ENCODE data around the gene PC. TPM values are rescaled to one million over a fixed set of nuclear protein-coding genes. Genes with fewer than 3 reads are reported as not detected.

The PC gene
- total and polyA plus RNA-seq, 9 of the 15 experiments (the other 6 are each of a cell fraction or from before 2014, with no cell fraction given): 0.94 to 38.0 (median 8.7) TPM

DNA sequence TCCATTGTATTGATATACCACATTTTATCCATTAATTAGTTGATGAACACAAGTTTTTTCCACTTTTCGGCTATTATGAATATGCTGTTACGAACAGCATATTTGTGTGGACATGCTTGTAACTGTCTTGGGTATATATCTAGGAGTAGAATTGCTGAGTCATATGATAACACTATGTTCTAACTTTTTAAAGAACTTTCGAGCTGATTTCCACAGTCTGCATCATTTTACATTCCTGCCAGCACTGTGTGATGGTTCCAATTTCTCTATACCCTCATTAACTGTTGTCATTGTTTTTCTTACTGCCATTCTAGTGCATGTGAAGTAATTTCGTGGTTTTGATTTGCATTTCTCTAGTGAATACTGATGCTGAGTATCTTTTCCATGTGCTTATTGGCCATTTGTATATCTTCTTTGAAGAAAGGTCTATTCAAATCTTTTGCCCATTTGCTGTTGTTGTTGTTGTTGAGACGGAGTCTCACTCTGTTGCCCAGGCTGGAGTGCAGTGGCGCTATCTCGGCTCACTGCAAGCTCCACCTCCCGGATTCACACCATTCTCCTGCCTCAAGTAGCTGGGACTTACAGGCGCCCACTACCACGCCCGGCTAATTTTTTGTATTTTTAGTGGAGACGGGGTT, 122.3 kb downstream of the PC start (continued):
- TF ChIP-seq NR2C1 (IDR thresholded peaks at IDR 0.05) (no peak), NR2C1 (tag; IDR thresholded peaks at IDR 0.05) (peak; percentile 22; the same call in 1 of the 2 replicates), COPS2 (conservative IDR thresholded peaks at IDR 0.05) (no peak), L3MBTL2 (IDR thresholded peaks at IDR 0.05) (peak; percentile 65; the same call in 1 of the 2 replicates), ZNF23 (CRISPR knock-in tag; IDR thresholded peaks at IDR 0.05) (no peak), ZNF589 (CRISPR knock-in tag; IDR thresholded peaks at IDR 0.05; ENCODE audit: low read depth) (no peak), DDX20 (tag; IDR thresholded peaks at IDR 0.05; ENCODE audit: low read depth) (no peak), ZNF316 (IDR thresholded peaks at IDR 0.05) (peak; percentile 99), FOXK2 (conservative IDR thresholded peaks at IDR 0.05 in 1 of 2, IDR thresholded peaks at IDR 0.05 in 1 of 2; ENCODE audit: low read depth in 2 of 2) (peak in 1 of 2 experiments; percentile 64; a peak in 2 of 4 replicates), ZNF121 (CRISPR knock-in tag; conservative IDR thresholded peaks at IDR 0.05) (0 out of 2 replicates have a peak, but pooled peaks have one; percentile 6), POLR2AphosphoS2 (IDR thresholded peaks at IDR 0.05; ENCODE audit: low read length) (0 out of 2 replicates have a peak, but pooled peaks have one; percentile 18), NCOA1 (IDR thresholded peaks at IDR 0.05; ENCODE audit: low read depth) (0 out of 2 replicates have a peak, but pooled peaks have one; percentile 26), ZNF77 (CRISPR knock-in tag; IDR thresholded peaks at IDR 0.05) (no peak)
- TF ChIP-seq, protein P1, sequence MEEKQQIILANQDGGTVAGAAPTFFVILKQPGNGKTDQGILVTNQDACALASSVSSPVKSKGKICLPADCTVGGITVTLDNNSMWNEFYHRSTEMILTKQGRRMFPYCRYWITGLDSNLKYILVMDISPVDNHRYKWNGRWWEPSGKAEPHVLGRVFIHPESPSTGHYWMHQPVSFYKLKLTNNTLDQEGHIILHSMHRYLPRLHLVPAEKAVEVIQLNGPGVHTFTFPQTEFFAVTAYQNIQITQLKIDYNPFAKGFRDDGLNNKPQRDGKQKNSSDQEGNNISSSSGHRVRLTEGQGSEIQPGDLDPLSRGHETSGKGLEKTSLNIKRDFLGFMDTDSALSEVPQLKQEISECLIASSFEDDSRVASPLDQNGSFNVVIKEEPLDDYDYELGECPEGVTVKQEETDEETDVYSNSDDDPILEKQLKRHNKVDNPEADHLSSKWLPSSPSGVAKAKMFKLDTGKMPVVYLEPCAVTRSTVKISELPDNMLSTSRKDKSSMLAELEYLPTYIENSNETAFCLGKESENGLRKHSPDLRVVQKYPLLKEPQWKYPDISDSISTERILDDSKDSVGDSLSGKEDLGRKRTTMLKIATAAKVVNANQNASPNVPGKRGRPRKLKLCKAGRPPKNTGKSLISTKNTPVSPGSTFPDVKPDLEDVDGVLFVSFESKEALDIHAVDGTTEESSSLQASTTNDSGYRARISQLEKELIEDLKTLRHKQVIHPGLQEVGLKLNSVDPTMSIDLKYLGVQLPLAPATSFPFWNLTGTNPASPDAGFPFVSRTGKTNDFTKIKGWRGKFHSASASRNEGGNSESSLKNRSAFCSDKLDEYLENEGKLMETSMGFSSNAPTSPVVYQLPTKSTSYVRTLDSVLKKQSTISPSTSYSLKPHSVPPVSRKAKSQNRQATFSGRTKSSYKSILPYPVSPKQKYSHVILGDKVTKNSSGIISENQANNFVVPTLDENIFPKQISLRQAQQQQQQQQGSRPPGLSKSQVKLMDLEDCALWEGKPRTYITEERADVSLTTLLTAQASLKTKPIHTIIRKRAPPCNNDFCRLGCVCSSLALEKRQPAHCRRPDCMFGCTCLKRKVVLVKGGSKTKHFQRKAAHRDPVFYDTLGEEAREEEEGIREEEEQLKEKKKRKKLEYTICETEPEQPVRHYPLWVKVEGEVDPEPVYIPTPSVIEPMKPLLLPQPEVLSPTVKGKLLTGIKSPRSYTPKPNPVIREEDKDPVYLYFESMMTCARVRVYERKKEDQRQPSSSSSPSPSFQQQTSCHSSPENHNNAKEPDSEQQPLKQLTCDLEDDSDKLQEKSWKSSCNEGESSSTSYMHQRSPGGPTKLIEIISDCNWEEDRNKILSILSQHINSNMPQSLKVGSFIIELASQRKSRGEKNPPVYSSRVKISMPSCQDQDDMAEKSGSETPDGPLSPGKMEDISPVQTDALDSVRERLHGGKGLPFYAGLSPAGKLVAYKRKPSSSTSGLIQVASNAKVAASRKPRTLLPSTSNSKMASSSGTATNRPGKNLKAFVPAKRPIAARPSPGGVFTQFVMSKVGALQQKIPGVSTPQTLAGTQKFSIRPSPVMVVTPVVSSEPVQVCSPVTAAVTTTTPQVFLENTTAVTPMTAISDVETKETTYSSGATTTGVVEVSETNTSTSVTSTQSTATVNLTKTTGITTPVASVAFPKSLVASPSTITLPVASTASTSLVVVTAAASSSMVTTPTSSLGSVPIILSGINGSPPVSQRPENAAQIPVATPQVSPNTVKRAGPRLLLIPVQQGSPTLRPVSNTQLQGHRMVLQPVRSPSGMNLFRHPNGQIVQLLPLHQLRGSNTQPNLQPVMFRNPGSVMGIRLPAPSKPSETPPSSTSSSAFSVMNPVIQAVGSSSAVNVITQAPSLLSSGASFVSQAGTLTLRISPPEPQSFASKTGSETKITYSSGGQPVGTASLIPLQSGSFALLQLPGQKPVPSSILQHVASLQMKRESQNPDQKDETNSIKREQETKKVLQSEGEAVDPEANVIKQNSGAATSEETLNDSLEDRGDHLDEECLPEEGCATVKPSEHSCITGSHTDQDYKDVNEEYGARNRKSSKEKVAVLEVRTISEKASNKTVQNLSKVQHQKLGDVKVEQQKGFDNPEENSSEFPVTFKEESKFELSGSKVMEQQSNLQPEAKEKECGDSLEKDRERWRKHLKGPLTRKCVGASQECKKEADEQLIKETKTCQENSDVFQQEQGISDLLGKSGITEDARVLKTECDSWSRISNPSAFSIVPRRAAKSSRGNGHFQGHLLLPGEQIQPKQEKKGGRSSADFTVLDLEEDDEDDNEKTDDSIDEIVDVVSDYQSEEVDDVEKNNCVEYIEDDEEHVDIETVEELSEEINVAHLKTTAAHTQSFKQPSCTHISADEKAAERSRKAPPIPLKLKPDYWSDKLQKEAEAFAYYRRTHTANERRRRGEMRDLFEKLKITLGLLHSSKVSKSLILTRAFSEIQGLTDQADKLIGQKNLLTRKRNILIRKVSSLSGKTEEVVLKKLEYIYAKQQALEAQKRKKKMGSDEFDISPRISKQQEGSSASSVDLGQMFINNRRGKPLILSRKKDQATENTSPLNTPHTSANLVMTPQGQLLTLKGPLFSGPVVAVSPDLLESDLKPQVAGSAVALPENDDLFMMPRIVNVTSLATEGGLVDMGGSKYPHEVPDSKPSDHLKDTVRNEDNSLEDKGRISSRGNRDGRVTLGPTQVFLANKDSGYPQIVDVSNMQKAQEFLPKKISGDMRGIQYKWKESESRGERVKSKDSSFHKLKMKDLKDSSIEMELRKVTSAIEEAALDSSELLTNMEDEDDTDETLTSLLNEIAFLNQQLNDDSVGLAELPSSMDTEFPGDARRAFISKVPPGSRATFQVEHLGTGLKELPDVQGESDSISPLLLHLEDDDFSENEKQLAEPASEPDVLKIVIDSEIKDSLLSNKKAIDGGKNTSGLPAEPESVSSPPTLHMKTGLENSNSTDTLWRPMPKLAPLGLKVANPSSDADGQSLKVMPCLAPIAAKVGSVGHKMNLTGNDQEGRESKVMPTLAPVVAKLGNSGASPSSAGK (IDR thresholded peaks at IDR 0.05): peak; percentile 40
- TF ChIP-seq, protein P2, sequence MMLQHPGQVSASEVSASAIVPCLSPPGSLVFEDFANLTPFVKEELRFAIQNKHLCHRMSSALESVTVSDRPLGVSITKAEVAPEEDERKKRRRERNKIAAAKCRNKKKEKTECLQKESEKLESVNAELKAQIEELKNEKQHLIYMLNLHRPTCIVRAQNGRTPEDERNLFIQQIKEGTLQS (IDR thresholded peaks at IDR 0.05): peak; percentile 48; the same call in 1 of the 2 replicates
- TF ChIP-seq, protein P2 (CRISPR knock-in tag; conservative IDR thresholded peaks at IDR 0.05): no peak
